ENCODE measurements around the gene RFTN1. TPM values are rescaled to one million over a fixed set of nuclear protein-coding genes. Genes with fewer than 3 reads are reported as not detected.

Gene RFTN1
- total and polyA plus RNA-seq, 10 of the 15 experiments (the other 5 are each of a cell fraction or from before 2014, with no cell fraction given) = 20.6 to 213 (median 147) TPM

GRCh38 chr3:16425398-16426028 is 88.0 kb downstream of the RFTN1 start:
- no peaks in the 10 kb centered on the region; the same call in 2 of the 3 replicates for H3K9me3 ChIP-seq (replicated peaks; ENCODE audit: control insufficient read depth, insufficient read depth, low read length)
- H3K4me3 ChIP-seq = no peak overlapping the region
- RAD21 ChIA-PET (ENCODE audit: unreplicated experiment) = interaction anchor here (1.0 kb wide), 1 partner anchor 90 kb away, joined by 5 read pairs; no protein-coding TSS in a partner anchor
- POLR2A ChIA-PET = interaction anchor here (1.0 to 2.3 kb wide), 4 partner anchors 47 to 91 kb away, joined by 3 to 15 read pairs (median 3); no protein-coding TSS in a partner anchor
- H3K4me2 ChIP-seq (ENCODE audit: control insufficient read depth, insufficient read depth) = no peak overlapping the region
- no peak overlapping the region for H3K9ac ChIP-seq (ENCODE audit: control insufficient read depth, insufficient read depth, low read length)
- H3K27ac ChIP-seq (ENCODE audit: control insufficient read depth, insufficient read depth) = peak overlapping the region; percentile 55; the same call in 1 of the 2 replicates
- WGBS (ENCODE audit: insufficient coverage, insufficient replicate concordance, low lambda C conversion rate, missing lambda C conversion rate) = 56% methylated on average over 12 of the region's 12 CpGs
- in situ Hi-C loops (cut with MboI) = no loop called here
- H4K20me1 ChIP-seq (ENCODE audit: control insufficient read depth, insufficient read depth) = no peaks in the 10 kb centered on the region
- SMC1A ChIA-PET (ENCODE audit: uncharacterized antibody, unreplicated experiment) = interaction anchor here (0.6 to 9.4 kb wide), 7 partner anchors 12 to 96 kb away, joined by 3 to 175 read pairs (median 4); no protein-coding TSS in a partner anchor
- ATAC-seq (no peak), FAIRE-seq (no peak), DNase-seq (ENCODE audit: low read depth, low spot score) (no peak)
- H2AFZ ChIP-seq (ENCODE audit: control insufficient read depth, low read depth, low read length) = no peak overlapping the region
- peaks cover 11 to 17% of the 10 kb centered on the region in 2 experiments; a peak in 3 of 4 replicates for H3K36me3 ChIP-seq (ENCODE audit: control insufficient read depth in 2 of 2, insufficient read depth in 2 of 2, low read length in 1 of 2)
- peaks cover 47% of the 10 kb centered on the region for H3K79me2 ChIP-seq (ENCODE audit: control insufficient read depth, insufficient read depth, low read length)
- peaks cover 10% of the 10 kb centered on the region for H3K4me1 ChIP-seq (ENCODE audit: control insufficient read depth, insufficient read depth, low read length)
- intact Hi-C loops (cut with micrococcal nuclease; ENCODE audit: unreplicated experiment) = no loop called here
- CTCF ChIA-PET = interaction anchor here (2.2 kb wide), 1 partner anchor 53 kb away, joined by 8 read pairs; no protein-coding TSS in a partner anchor
- TF ChIP-seq LARP7 (IDR thresholded peaks at IDR 0.05) = no peak
- peak; percentile 69; the same call in 1 of the 2 replicates for TF ChIP-seq REST (IDR thresholded peaks at IDR 0.05; ENCODE audit: low read depth, low read length)
- BruUV-seq (replicated peaks) = no TSS peak
- H3K27me3 ChIP-seq (replicated peaks in 1 of 2; ENCODE audit: control insufficient read depth in 2 of 2, insufficient read depth in 2 of 2, low read length in 1 of 2) = no peaks in the 10 kb centered on the region
